ENCODE data around the gene TMEM106C.
A peak's percentile ranks its signal among the peaks of the same experiment; 100 is the strongest.

Gene TMEM106C

DNA sequence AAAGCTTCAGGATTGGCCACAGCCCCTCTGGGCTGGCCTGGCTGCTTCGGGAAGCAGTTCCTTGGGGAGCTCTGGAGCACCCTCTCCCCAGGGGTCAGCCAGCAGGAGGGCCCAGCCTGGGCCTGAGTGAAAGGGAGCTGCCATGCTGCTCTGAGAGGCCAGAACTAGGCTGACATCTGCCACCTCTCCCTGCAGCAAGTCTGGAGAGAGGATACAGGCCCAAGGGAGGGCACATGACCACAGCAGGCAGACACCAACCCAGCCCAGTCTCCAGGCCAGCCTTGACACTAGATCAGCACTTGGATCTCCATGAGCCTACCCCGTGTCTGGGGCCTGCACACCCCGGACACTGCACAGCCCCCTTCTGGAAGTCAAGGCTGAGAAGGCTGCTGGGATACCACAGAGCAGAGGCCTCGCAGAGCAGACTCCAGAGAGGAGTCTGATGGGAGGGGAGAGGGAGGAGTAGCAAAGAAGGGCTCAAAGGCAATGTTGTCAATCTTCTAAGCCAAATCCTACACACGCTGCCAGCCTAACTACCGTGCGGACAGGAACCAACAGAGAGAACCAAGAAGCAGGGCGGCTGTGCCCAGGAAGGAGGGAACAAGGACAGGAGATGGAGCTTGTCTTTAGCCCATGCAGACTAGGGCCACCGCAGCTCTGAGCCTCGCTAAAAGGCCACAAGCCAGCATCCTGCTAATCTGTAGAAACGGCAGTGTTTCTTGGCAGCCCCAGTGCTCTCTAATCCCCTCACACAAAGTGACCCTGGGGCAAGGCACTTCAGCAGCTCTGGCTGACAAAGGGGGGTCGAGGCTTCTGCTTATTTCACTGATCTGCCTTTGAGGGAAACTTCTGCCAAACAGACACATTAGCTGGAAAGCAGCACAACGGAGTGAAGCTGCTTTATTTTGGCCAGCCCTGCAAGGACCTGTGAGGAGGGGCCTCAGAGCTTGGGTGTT lies 28.0 kb downstream of the TMEM106C start:
- Histone ChIP-seq H3K9me2 (replicated peaks; ENCODE audit: low read depth, low read length) (no peaks in the 10 kb centered on the region), H3F3A (ENCODE audit: low read depth) (no peaks in the 10 kb centered on the region), H3K4me1 (ENCODE audit: insufficient read depth, low read length, poor library complexity, severe bottlenecking) (peaks cover 27% of the 10 kb centered on the region), H3K36me3 (ENCODE audit: insufficient read depth, low read length) (peaks cover 52% of the 10 kb centered on the region; the same call in 1 of the 2 replicates), H3K4me3 (ENCODE audit: low read length, poor library complexity, severe bottlenecking) (no peak overlapping the region), H2AFZ (ENCODE audit: low read length) (no peak overlapping the region), H3K79me2 (ENCODE audit: insufficient read depth, low read length) (no peaks in the 10 kb centered on the region), H3K27me3 (ENCODE audit: insufficient read depth, low read length, poor library complexity, severe bottlenecking) (no peaks in the 10 kb centered on the region), H3K9ac (ENCODE audit: low read depth, low read length, poor library complexity, severe bottlenecking) (peak overlapping the region; percentile 34), H4K20me1 (ENCODE audit: insufficient read depth, low read length, poor library complexity, severe bottlenecking) (no peaks in the 10 kb centered on the region), H3K4me2 (ENCODE audit: low read depth, low read length, poor library complexity, severe bottlenecking) (peak overlapping the region; percentile 49), H3K9me3 (ENCODE audit: insufficient read depth, low read depth, low read length) (no peaks in the 10 kb centered on the region)
- no peak for TF ChIP-seq EZH2phosphoT487 (IDR thresholded peaks at IDR 0.05; ENCODE audit: borderline replicate concordance)
- TF ChIP-seq, protein P1, sequence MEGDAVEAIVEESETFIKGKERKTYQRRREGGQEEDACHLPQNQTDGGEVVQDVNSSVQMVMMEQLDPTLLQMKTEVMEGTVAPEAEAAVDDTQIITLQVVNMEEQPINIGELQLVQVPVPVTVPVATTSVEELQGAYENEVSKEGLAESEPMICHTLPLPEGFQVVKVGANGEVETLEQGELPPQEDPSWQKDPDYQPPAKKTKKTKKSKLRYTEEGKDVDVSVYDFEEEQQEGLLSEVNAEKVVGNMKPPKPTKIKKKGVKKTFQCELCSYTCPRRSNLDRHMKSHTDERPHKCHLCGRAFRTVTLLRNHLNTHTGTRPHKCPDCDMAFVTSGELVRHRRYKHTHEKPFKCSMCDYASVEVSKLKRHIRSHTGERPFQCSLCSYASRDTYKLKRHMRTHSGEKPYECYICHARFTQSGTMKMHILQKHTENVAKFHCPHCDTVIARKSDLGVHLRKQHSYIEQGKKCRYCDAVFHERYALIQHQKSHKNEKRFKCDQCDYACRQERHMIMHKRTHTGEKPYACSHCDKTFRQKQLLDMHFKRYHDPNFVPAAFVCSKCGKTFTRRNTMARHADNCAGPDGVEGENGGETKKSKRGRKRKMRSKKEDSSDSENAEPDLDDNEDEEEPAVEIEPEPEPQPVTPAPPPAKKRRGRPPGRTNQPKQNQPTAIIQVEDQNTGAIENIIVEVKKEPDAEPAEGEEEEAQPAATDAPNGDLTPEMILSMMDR (conservative IDR thresholded peaks at IDR 0.05; ENCODE audit: low read length), result no peak

DNA sequence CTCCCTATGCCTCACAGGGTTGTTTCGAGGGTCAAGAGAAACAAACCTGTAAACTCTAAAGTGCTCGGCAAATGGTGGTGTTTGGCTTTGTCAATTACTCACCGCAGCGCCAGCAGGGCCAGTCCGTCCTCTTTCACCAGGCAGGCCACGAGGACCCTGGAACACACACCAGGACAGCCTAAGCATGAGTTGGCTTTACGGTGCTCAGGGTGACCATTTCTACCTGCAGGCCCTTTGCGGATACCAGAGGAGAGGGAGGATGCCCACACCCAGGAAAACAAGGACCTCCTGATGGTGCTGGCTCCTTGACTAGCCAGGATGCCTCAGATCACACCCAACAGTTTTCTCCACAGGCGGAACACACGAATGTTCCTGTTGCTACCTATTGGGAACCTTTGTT lies 29.4 kb downstream of the TMEM106C start:
- Histone ChIP-seq H3K9me2 (replicated peaks; ENCODE audit: low read depth, low read length) (no peaks in the 10 kb centered on the region), H3K4me3 (ENCODE audit: low read length, poor library complexity, severe bottlenecking) (no peak overlapping the region), H3K4me2 (ENCODE audit: low read depth, low read length, poor library complexity, severe bottlenecking) (no peak overlapping the region), H3F3A (ENCODE audit: low read depth) (no peaks in the 10 kb centered on the region), H2AFZ (ENCODE audit: low read length) (no peak overlapping the region), H4K20me1 (ENCODE audit: insufficient read depth, low read length, poor library complexity, severe bottlenecking) (no peaks in the 10 kb centered on the region), H3K27me3 (ENCODE audit: insufficient read depth, low read length, poor library complexity, severe bottlenecking) (no peaks in the 10 kb centered on the region), H3K9ac (ENCODE audit: low read depth, low read length, poor library complexity, severe bottlenecking) (no peak overlapping the region), H3K4me1 (ENCODE audit: insufficient read depth, low read length, poor library complexity, severe bottlenecking) (peaks cover 27% of the 10 kb centered on the region), H3K36me3 (ENCODE audit: insufficient read depth, low read length) (peaks cover 58% of the 10 kb centered on the region; the same call in 1 of the 2 replicates), H3K9me3 (ENCODE audit: insufficient read depth, low read depth, low read length) (no peaks in the 10 kb centered on the region), H3K79me2 (ENCODE audit: insufficient read depth, low read length) (no peaks in the 10 kb centered on the region)
- no peak for TF ChIP-seq EZH2phosphoT487 (IDR thresholded peaks at IDR 0.05; ENCODE audit: borderline replicate concordance)
- TF ChIP-seq, protein P1 (conservative IDR thresholded peaks at IDR 0.05; ENCODE audit: low read length), result no peak

DNA sequence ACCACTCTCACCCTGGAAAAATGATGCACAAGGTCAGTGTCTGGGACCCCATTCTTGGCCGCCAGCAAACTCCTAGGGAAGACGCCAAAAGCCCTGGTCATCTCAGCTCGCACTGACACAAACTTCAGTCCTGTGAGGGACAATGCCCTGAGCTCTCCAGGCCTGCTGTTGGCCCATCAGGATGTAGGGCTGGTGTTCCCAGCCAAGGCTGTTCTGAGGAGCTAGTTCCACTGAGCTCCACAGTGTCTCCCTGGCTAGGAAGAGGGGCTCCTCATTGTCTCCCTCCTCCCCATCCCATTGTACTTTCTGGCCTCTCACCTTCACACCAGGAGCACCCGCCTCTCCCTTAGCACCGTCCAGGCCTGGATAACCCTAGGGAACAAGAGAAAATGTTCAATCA lies 30.1 kb downstream of the TMEM106C start:
- no peaks in the 10 kb centered on the region for H3F3A ChIP-seq (ENCODE audit: low read depth)
- TF ChIP-seq, protein P1 (conservative IDR thresholded peaks at IDR 0.05; ENCODE audit: low read length), result no peak
- TF ChIP-seq EZH2phosphoT487 (IDR thresholded peaks at IDR 0.05; ENCODE audit: borderline replicate concordance), result no peak
- no peaks in the 10 kb centered on the region for H3K9me2 ChIP-seq (replicated peaks; ENCODE audit: low read depth, low read length)
- H3K27me3 ChIP-seq (ENCODE audit: insufficient read depth, low read length, poor library complexity, severe bottlenecking), result no peaks in the 10 kb centered on the region
- H3K4me2 ChIP-seq (ENCODE audit: low read depth, low read length, poor library complexity, severe bottlenecking), result no peak overlapping the region
- no peaks in the 10 kb centered on the region for H3K9me3 ChIP-seq (ENCODE audit: insufficient read depth, low read depth, low read length)
- H3K36me3 ChIP-seq (ENCODE audit: insufficient read depth, low read length), result peaks cover 62% of the 10 kb centered on the region; the same call in 1 of the 2 replicates
- no peak overlapping the region for H3K4me3 ChIP-seq (ENCODE audit: low read length, poor library complexity, severe bottlenecking)
- H2AFZ ChIP-seq (ENCODE audit: low read length), result no peak overlapping the region
- H3K9ac ChIP-seq (ENCODE audit: low read depth, low read length, poor library complexity, severe bottlenecking), result no peak overlapping the region
- peaks cover 3% of the 10 kb centered on the region for H4K20me1 ChIP-seq (ENCODE audit: insufficient read depth, low read length, poor library complexity, severe bottlenecking)
- peaks cover 3% of the 10 kb centered on the region; the same call in 1 of the 2 replicates for H3K79me2 ChIP-seq (ENCODE audit: insufficient read depth, low read length)
- H3K4me1 ChIP-seq (ENCODE audit: insufficient read depth, low read length, poor library complexity, severe bottlenecking), result peaks cover 27% of the 10 kb centered on the region
